ENCODE data around the gene FMO3.

Gene FMO3

DNA sequence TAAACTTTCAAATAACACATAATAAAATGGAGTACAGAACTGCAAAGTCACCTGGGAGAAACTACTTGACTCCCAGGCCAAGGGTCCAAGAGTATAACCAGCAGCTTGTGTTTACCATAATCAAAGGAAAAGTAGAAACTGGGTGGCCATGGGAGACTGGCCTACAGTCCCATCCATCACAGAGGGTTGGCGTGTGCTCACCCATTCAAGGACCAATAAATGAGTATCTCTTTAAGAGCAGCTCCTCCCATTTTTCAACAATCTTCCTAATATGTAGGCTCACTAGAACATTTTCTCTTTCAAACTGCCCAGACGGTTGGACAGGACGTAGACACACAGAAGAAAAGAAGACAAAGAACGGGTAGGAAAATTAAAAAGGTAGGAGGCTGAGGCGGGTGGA, at the start of gene FMO3:
FMO3 (plus strand) TSS at position 302 of the 400 bp plus-strand sequence. CDS start 1,754 bp downstream, outside the sequence.
- no peak for DNase-seq (ENCODE audit: low spot score)

GRCh38 chr1:171048014-171048413, 42.7 kb upstream of the FMO3 start:
- no peak for DNase-seq (ENCODE audit: low spot score)

DNA sequence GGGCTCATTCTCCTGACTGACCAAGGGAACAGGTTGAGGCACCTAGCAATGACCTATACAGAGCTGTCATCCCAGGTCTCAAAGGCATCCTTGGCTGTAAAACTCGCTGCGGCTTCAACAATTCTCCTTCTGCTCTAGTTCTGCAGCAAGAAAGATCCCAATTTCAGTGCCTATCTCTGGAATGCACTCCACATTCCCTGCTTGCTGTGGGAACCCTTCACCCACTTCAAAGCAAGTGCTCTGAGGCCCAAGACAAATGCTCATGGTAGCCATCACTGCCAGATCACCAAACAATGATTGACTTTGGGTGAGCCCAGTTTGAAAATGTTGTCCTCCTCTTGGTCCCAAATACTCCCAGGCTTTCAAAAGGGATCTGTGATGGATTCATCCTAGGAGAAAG, 37.7 kb upstream of the FMO3 start:
- DNase-seq (ENCODE audit: low spot score): no peak

GRCh38 chr1:171055966-171056643, 34.6 kb upstream of the FMO3 start:
- DNase-seq (ENCODE audit: low spot score): no peak

GRCh38 chr1:171061425-171062143, 29.1 kb upstream of the FMO3 start:
- no peak for DNase-seq (ENCODE audit: low spot score)

DNA sequence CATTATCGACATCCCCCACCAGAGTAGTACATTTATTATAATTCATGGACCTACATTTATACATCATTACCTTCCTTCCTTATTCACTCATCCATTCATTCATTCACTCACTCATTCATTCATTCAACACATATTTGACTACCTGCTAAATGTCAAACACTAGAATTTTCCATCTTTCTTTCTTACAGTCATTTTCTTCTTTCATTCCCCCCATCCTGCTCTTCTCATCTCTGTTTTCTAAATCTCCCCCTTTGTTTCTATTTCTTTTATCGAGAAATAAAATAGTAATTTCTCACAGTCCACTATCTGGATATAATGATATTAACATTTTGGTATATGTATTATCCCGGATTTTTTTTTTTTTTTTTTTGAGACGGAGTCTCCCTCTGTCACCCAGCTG, 27.8 kb upstream of the FMO3 start:
- no peak for DNase-seq (ENCODE audit: low spot score)

DNA sequence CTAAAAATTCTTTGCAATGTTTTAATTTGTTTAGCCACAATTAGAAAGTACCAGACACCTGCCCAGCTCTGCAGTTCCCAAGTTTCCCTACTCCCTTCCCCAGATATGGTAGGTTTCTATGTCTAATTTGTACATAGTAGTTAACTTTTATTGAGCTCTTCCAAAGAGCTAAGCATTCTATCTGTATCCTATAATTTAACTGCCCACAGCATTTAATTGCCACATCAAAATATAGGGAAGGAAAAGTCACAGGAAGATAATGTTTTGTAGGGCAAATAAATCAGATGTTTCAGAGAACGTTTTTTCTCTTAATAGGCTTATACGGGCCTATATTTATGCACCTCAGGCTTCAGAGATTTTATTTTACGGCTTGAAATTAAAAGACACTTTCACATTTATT, 15.7 kb upstream of the FMO3 start:
- no peak for DNase-seq (ENCODE audit: low spot score)

GRCh38 chr1:171081314-171081753, 9.4 kb upstream of the FMO3 start:
- peak; percentile 48 for DNase-seq (ENCODE audit: low spot score)

GRCh38 chr1:171081763-171082201, 8.9 kb upstream of the FMO3 start:
- DNase-seq (ENCODE audit: low spot score): peak; percentile 52

GRCh38 chr1:171082606-171083005, 8.1 kb upstream of the FMO3 start:
- DNase-seq (ENCODE audit: low spot score): no peak

DNA sequence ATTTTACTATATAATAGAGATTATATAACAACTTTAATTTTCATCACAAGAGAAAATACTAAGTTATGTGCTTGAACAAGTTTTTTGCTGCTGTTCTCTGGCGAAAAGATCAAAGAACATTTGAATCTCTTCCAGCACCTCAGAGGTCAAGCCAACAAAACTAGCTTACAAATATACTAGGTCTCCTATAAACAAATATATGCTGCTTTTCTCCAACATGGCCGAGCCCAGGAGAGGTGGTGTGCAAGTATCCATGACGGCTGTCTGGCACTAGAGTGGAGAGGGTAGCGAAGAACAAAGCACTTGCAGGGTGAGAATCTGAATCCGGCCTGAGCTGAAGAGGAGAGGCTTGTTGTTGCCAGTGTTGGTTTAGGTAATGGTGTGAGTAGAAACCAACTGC, 7.5 kb upstream of the FMO3 start:
- DNase-seq (ENCODE audit: low spot score): no peak

GRCh38 chr1:171084091-171084490, 6.6 kb upstream of the FMO3 start:
- no peak for DNase-seq (ENCODE audit: low spot score)

DNA sequence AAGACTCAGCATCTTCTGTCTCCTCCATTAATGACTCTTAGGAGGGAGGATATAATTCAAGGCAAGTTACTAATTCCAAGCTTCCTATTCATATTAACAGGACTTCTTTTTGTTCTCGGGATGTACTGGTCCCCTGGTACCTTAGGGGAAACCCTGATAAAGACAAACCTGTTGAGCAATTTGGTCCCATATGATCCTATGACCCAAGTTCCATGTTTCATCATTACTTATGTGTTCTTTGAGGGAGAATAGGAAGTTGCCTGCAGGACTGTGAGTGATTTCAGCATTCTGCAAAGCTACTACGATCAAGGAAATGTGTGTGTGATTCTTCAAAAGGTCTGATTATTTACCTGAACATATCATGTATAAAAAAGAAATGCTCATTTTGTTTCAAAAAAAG, 5.8 kb upstream of the FMO3 start:
- no peak for DNase-seq (ENCODE audit: low spot score)

DNA sequence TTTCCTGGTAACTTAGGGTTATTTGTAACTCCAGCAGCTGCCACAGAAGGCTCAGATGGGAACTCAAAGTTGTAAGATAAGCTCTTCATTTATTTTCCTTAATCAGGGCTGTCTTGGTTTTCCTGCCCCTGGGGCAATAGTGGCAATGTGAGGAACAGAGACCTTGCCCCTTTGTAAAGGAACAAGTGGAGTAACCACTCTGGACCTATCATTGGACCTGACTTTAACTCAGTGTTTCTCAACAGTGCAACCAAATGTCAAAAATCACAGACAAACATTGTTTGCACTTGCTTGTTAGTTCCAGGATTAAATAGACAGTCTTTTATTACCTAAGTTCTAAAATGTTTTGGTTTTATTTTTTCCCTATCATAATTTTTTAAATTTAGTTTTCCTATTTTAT, 2.8 kb upstream of the FMO3 start:
- DNase-seq (ENCODE audit: low spot score): no peak

- DNase-seq (ENCODE audit: low spot score): no peak
Measured at GRCh38 chr1:171103862-171104261, 13.2 kb downstream of the FMO3 start.

- no peak for DNase-seq (ENCODE audit: low spot score)
Measured at GRCh38 chr1:171107262-171107940, 16.7 kb downstream of the FMO3 start.

- DNase-seq (ENCODE audit: low spot score): no peak
Measured at GRCh38 chr1:171107969-171108368, 17.3 kb downstream of the FMO3 start.

GRCh38 chr1:171109966-171110365, 19.3 kb downstream of the FMO3 start:
- DNase-seq (ENCODE audit: low spot score): no peak

- no peak for DNase-seq (ENCODE audit: low spot score)
Measured at GRCh38 chr1:171110621-171111326, 20.1 kb downstream of the FMO3 start.

GRCh38 chr1:171112119-171112518, 21.4 kb downstream of the FMO3 start:
- no peak for DNase-seq (ENCODE audit: low spot score)

DNA sequence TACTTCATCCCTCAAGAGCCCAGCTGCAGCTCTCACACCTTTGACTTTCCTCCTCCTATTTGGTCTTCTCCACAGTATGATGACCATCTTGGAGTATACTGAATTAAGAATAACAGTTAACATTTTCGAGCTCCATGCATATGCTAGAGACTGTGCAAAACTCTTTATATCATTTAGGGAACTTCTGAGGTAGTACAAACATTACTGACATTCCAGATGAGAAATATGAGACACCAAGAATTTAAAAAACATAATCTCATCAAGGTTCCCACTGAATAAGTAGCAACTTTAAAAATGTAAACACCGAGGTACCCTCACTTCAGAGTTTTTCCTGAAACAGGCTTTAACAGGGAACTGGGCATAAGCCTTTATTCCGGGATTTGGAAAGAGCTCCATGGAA, 22.7 kb downstream of the FMO3 start:
- no peak for DNase-seq (ENCODE audit: low spot score)

GRCh38 chr1:171115280-171115897, 24.7 kb downstream of the FMO3 start:
- DNase-seq (ENCODE audit: low spot score): no peak
